HepG2 (cell line): ENCODE measurements around the gene PXK. TPM values are rescaled to one million over a fixed set of nuclear protein-coding genes. Genes with fewer than 3 reads are reported as not detected.

Experiments used
- CREB1 ChIP-seq, 2 experiments: fragments of 450-650 bp in 1 of 2; IDR thresholded peaks; 2 replicates each; pipeline ENCODE4 v1.6.1; 2016 to 2017; ENCODE audit warnings: control low read depth in 1 of 2, mild to moderate bottlenecking in 1 of 2, missing compliant biosample characterization in 1 of 2, missing genetic modification characterization in 1 of 2
- FOXK2 ChIP-seq: fragments of 450-650 bp; IDR thresholded peaks from 2 replicates; pipeline ENCODE4 v1.6.1; 2016
- GATAD1 ChIP-seq: IDR thresholded peaks from 2 replicates; pipeline ENCODE4 v1.6.1; 2016; ENCODE audit warnings: missing genetic modification reagents, missing compliant biosample characterization
- JUN ChIP-seq: sonication (generic); formaldehyde crosslinking; IDR thresholded peaks from 2 replicates; pipeline ENCODE4 v1.4.0; 2020; ENCODE audit warnings: mild to moderate bottlenecking, missing genetic modification reagents
- TBL1XR1 ChIP-seq: fragments of 150-350 bp; IDR thresholded peaks from 2 replicates; pipeline ENCODE4 v1.6.1; 2014; ENCODE audit warnings: borderline replicate concordance, low read length; ENCODE audit not compliant: partially characterized antibody
- ZNF891 ChIP-seq: sonication (generic); formaldehyde crosslinking; IDR thresholded peaks from 2 replicates; pipeline ENCODE4 v1.5.0; 2020; ENCODE audit warnings: mild to moderate bottlenecking, missing genetic modification reagents
- polyA plus RNA-seq, 8 experiments: library from polyadenylated mRNA; depleted of rRNA in 3 of 8; stranded (reverse) in 7 of 8; unstranded in 1 of 8; fragments of >200 nt; fragmentation: Illumina TruSeq in 4 of 8; extraction: Trizol in 4 of 8; gene quantifications; 2 replicates each; pipeline versions ENCODE4 v1.2.1 to v1.2.3, GENCODE V29; 2011 to 2016; ENCODE audit warnings: low read depth in 4 of 8, missing spikeins in 1 of 8, mixed read lengths in 1 of 8; ENCODE audit not compliant: insufficient read depth in 1 of 8
- total RNA-seq, 5 experiments: library from RNA; depleted of rRNA; stranded (reverse); fragments of >200 nt; fragmentation: Illumina TruSeq; extraction: Trizol; gene quantifications; 2 replicates each; pipeline ENCODE4 v1.2.3, GENCODE V29; 2016; ENCODE audit warnings: low read depth in 1 of 5
- TF ChIP-seq, protein P1 (sequence below): sonication (generic); formaldehyde crosslinking; IDR thresholded peaks from 2 replicates; pipeline ENCODE4 v1.4.0; 2020; ENCODE audit warnings: missing genetic modification reagents
- TF ChIP-seq, protein P2 (sequence below): sonication (generic); formaldehyde crosslinking; IDR thresholded peaks from 2 replicates; pipeline ENCODE4 v1.8.0; 2022; ENCODE audit warnings: mild to moderate bottlenecking, missing genetic modification reagents; ENCODE audit not compliant: insufficient replicate concordance

The PXK gene
- total and polyA plus RNA-seq, 2 of the 13 experiments (the other 11 are each of a cell fraction or from before 2014, with no cell fraction given): 6.4 to 18.6 TPM

DNA sequence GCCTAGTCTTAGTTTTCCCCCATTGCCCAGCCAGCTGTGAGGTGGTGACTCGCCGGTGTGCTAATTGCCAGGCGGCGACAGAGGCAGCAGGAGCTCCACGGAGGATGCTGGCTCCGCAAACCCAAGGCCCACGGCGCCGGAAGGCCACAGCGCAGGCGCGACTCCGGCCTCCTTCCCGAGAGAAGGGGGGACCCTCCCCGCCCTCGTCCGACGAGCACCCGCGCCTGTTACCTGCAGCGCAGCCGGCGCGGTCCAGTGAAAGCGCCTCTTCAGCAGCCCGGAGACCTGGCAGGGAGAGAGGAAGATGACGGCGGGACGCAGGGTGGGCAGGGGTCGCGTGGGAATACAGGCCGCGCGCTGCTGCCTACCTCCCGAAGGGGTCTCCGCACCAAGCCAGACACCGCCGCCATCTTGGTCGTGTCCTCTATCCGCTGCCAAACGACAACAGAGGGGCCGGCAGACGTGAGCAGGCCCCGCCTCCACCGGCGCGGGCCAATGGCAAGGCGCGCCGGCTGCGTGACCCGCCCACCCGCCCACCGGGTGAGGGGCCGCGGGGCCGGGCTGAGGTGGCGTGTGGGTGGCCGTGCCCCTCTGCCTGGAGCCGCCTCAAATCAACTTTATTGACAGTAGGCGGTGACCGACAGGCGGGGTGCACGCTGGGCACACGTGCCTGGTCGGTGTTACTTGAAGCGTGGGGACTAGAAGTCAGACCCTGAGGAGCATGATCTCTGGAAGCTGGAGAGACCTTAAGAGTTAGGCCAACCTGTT, 100.9 kb downstream of the PXK start, which contains the start of gene PDHB (continued):
- TF ChIP-seq, protein P1, sequence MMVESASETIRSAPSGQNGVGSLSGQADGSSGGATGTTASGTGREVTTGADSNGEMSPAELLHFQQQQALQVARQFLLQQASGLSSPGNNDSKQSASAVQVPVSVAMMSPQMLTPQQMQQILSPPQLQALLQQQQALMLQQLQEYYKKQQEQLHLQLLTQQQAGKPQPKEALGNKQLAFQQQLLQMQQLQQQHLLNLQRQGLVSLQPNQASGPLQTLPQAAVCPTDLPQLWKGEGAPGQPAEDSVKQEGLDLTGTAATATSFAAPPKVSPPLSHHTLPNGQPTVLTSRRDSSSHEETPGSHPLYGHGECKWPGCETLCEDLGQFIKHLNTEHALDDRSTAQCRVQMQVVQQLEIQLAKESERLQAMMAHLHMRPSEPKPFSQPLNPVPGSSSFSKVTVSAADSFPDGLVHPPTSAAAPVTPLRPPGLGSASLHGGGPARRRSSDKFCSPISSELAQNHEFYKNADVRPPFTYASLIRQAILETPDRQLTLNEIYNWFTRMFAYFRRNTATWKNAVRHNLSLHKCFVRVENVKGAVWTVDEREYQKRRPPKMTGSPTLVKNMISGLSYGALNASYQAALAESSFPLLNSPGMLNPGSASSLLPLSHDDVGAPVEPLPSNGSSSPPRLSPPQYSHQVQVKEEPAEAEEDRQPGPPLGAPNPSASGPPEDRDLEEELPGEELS (CRISPR knock-in tag): peak; percentile 64; the same call in 1 of the 2 replicates
- TF ChIP-seq FOXK2 (peak; percentile 41; the same call in 1 of the 2 replicates), JUN (CRISPR knock-in tag) (peak; percentile 51), TBL1XR1 (no peak), CREB1 (IDR thresholded peaks at IDR 0.05) (no peak), CREB1 (CRISPR knock-in tag; IDR thresholded peaks at IDR 0.05) (no peak; the same call in 1 of the 2 replicates), GATAD1 (CRISPR knock-in tag) (peak; percentile 77; the same call in 1 of the 2 replicates), ZNF891 (peak; percentile 94)
- TF ChIP-seq, protein P2, sequence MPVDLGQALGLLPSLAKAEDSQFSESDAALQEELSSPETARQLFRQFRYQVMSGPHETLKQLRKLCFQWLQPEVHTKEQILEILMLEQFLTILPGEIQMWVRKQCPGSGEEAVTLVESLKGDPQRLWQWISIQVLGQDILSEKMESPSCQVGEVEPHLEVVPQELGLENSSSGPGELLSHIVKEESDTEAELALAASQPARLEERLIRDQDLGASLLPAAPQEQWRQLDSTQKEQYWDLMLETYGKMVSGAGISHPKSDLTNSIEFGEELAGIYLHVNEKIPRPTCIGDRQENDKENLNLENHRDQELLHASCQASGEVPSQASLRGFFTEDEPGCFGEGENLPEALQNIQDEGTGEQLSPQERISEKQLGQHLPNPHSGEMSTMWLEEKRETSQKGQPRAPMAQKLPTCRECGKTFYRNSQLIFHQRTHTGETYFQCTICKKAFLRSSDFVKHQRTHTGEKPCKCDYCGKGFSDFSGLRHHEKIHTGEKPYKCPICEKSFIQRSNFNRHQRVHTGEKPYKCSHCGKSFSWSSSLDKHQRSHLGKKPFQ (CRISPR knock-in tag): no peak
